K562 (cell line): ENCODE results near the gene CFD. TPM values are rescaled to one million over a fixed set of nuclear protein-coding genes. Genes with fewer than 3 reads are reported as not detected.

ENCODE experiments used
- BCOR ChIP-seq: fragments of 450-650 bp; IDR thresholded peaks from 2 replicates; pipeline ENCODE4 v1.6.1; 2016
- DIDO1 ChIP-seq: fragments of 450-650 bp; IDR thresholded peaks from 2 replicates; pipeline ENCODE4 v1.6.1; 2016; ENCODE audit warnings: low read depth, missing biosample characterization, missing genetic modification characterization
- KHSRP ChIP-seq: fragments of 450-650 bp; IDR thresholded peaks from 2 replicates; pipeline ENCODE4 v1.6.1; 2017
- KLF1 ChIP-seq: fragments of 450-650 bp; IDR thresholded peaks from 2 replicates; pipeline ENCODE4 v1.6.1; 2016; ENCODE audit warnings: missing genetic modification characterization, missing compliant biosample characterization
- MBD2 ChIP-seq: sonication (generic); IDR thresholded peaks from 2 replicates; pipeline ENCODE4 v1.6.1; 2016; ENCODE audit warnings: low read depth, borderline replicate concordance
- MED1 ChIP-seq: sonication (generic); formaldehyde crosslinking; IDR thresholded peaks from 2 replicates; pipeline ENCODE4 v1.8.1; 2023; ENCODE audit warnings: missing genetic modification reagents, borderline replicate concordance
- MYBL2 ChIP-seq, 2 experiments: fragments of 450-650 bp in 1 of 2; sonication (generic) in 1 of 2; formaldehyde crosslinking in 1 of 2; IDR thresholded peaks; 2 replicates each; pipeline versions ENCODE4 v1.6.1 to v1.8.1; 2017 to 2022; ENCODE audit warnings: borderline replicate concordance in 1 of 2, inconsistent platforms in 1 of 2, low read depth in 1 of 2, mild to moderate bottlenecking in 1 of 2, missing genetic modification reagents in 1 of 2, moderate library complexity in 1 of 2
- PCBP2 ChIP-seq: fragments of 200-400 bp; formaldehyde crosslinking; IDR thresholded peaks from 2 replicates; pipeline ENCODE4 v1.6.1; 2018; ENCODE audit warnings: low read length, low read depth, mild to moderate bottlenecking, moderate library complexity; ENCODE audit not compliant: poor library complexity, severe bottlenecking
- PML ChIP-seq: IDR thresholded peaks from 2 replicates; pipeline ENCODE4 v1.6.1; 2012; ENCODE audit warnings: low read length, inconsistent platforms
- SAFB2 ChIP-seq: fragments of 200-400 bp; formaldehyde crosslinking; IDR thresholded peaks from 2 replicates; pipeline ENCODE4 v1.6.1; 2018; ENCODE audit warnings: borderline replicate concordance, low read length, low read depth, moderate library complexity; ENCODE audit not compliant: severe bottlenecking
- SREBF2 ChIP-seq: sonication (generic); formaldehyde crosslinking; IDR thresholded peaks from 2 replicates; pipeline ENCODE4 v1.4.0; 2020; ENCODE audit warnings: mild to moderate bottlenecking, missing genetic modification reagents
- SRSF3 ChIP-seq: fragments of 200-400 bp; formaldehyde crosslinking; IDR thresholded peaks from 2 replicates; pipeline ENCODE4 v1.6.1; 2016; ENCODE audit warnings: mild to moderate bottlenecking, low read length, moderate library complexity; ENCODE audit not compliant: insufficient read depth
- ZFP30 ChIP-seq: fragments of 250-450 bp; sonication (Bioruptor Pico); IDR thresholded peaks from 2 replicates; pipeline ENCODE4 v1.8.0; 2022; ENCODE audit warnings: moderate library complexity, mild to moderate bottlenecking, inconsistent platforms, borderline replicate concordance
- ZNF140 ChIP-seq: fragments of 250-450 bp; sonication (Bioruptor Pico); IDR thresholded peaks from 2 replicates; pipeline ENCODE4 v1.8.0; 2021; ENCODE audit warnings: moderate library complexity, mild to moderate bottlenecking, inconsistent platforms
- ZNF197 ChIP-seq: fragments of 200-800 bp; sonication (Bioruptor generic); IDR thresholded peaks from 2 replicates; pipeline ENCODE4 v1.6.1; 2016; ENCODE audit warnings: low read depth, missing genetic modification characterization, missing compliant biosample characterization
- ZNF431 ChIP-seq: sonication (generic); formaldehyde crosslinking; IDR thresholded peaks from 2 replicates; pipeline ENCODE4 v1.8.0; 2022; ENCODE audit warnings: mild to moderate bottlenecking, missing genetic modification reagents
- ZNF76 ChIP-seq: fragments of 250-450 bp; sonication (Bioruptor Pico); IDR thresholded peaks from 2 replicates; pipeline ENCODE4 v1.4.0; 2020; ENCODE audit warnings: mild to moderate bottlenecking, moderate library complexity, borderline replicate concordance
- ZSCAN32 ChIP-seq: fragments of 450-650 bp; formaldehyde crosslinking; IDR thresholded peaks from 2 replicates; pipeline ENCODE4 v1.4.0; 2020; ENCODE audit warnings: mild to moderate bottlenecking, moderate library complexity
- polyA plus RNA-seq, 8 experiments: library from polyadenylated mRNA; depleted of rRNA in 4 of 8; stranded (reverse) in 5 of 8; unstranded in 3 of 8; fragments of >200 nt; fragmentation: Nextera tagmentation in 2 of 8; fragmentation: Illumina TruSeq in 1 of 8; extraction: Ambion mirVana in 2 of 8; extraction: Trizol in 1 of 8; gene quantifications; 2 replicates each; pipeline versions ENCODE4 v1.2.1 to v1.2.3, GENCODE V29; 2011 to 2014; ENCODE audit warnings: inconsistent platforms in 1 of 8, missing spikeins in 1 of 8
- total RNA-seq, 7 experiments: library from RNA; depleted of rRNA in 6 of 7; stranded (reverse); fragments of >200 nt in 6 of 7; fragmentation: Illumina TruSeq in 2 of 7; extraction: Trizol in 2 of 7; gene quantifications; 2 replicates each; pipeline versions ENCODE4 v1.2.1 to v1.2.3, GENCODE V29; 2011 to 2021; ENCODE audit warnings: low replicate concordance in 1 of 7
- TF ChIP-seq, protein P1 (sequence below): fragments of 250-450 bp; sonication (Bioruptor Pico); IDR thresholded peaks from 2 replicates; pipeline ENCODE4 v1.8.0; 2022; ENCODE audit warnings: inconsistent platforms, mild to moderate bottlenecking, moderate library complexity, borderline replicate concordance
- TF ChIP-seq, protein P2 (sequence below): sonication (generic); formaldehyde crosslinking; IDR thresholded peaks from 2 replicates; pipeline ENCODE4 v1.8.0; 2022; ENCODE audit warnings: mild to moderate bottlenecking, missing genetic modification reagents
- TF ChIP-seq, protein P3 (sequence below): fragments of 450-650 bp; formaldehyde crosslinking; conservative IDR thresholded peaks from 2 replicates; pipeline ENCODE4 v1.4.0; 2022; ENCODE audit warnings: mild to moderate bottlenecking, missing genetic modification characterization

CFD gene
- total and polyA plus RNA-seq, 9 of the 15 experiments (the other 6 are each of a cell fraction or from before 2014, with no cell fraction given), result 0.52 to 59.4 (median 7.6) TPM

DNA sequence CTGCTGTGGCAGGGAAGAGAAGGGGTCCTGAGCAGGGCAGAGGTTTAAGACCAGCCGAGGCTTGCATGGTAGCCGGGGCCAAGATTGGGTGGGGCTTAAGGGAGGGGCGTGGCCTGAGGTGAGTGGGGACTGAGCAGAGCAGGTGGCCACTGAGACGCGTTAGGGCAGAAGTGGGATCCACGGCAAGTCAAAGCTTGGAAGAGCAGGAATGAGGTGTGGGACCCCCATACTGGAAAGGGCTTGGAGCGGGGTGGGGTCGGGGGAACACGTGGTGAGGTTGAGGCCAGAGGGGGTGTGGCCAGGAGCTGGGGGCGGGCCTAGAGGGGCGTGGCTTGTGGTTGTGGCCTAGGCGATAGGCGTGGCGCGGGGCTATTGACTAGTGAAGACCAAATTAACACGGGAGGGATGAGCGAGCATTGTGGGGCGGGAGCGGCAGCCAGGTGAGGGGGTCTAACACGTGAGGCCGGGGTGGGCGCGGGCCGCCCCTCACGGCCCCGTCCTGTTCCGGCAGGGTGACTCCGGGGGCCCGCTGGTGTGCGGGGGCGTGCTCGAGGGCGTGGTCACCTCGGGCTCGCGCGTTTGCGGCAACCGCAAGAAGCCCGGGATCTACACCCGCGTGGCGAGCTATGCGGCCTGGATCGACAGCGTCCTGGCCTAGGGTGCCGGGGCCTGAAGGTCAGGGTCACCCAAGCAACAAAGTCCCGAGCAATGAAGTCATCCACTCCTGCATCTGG lies 3.3 kb downstream of the CFD start (continued):
- TF ChIP-seq, protein P1, sequence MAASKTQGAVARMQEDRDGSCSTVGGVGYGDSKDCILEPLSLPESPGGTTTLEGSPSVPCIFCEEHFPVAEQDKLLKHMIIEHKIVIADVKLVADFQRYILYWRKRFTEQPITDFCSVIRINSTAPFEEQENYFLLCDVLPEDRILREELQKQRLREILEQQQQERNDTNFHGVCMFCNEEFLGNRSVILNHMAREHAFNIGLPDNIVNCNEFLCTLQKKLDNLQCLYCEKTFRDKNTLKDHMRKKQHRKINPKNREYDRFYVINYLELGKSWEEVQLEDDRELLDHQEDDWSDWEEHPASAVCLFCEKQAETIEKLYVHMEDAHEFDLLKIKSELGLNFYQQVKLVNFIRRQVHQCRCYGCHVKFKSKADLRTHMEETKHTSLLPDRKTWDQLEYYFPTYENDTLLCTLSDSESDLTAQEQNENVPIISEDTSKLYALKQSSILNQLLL, result no peak
- TF ChIP-seq ZNF76 (CRISPR knock-in tag) (no peak), BCOR (no peak), SAFB2 (no peak), MED1 (no peak), ZFP30 (CRISPR knock-in tag) (no peak), SREBF2 (CRISPR knock-in tag) (no peak), ZNF431 (CRISPR knock-in tag) (no peak), SRSF3 (no peak), ZNF140 (CRISPR knock-in tag) (no peak), ZNF197 (CRISPR knock-in tag) (no peak), PCBP2 (no peak), MBD2 (peak; percentile 3; the same call in 1 of the 2 replicates), DIDO1 (no peak), ZSCAN32 (no peak), MYBL2 (IDR thresholded peaks at IDR 0.05; ENCODE audit: low read depth) (no peak), MYBL2 (CRISPR knock-in tag; IDR thresholded peaks at IDR 0.05; ENCODE audit: borderline replicate concordance) (no peak), KHSRP (no peak), KLF1 (tag) (no peak), PML (no peak)
- TF ChIP-seq, protein P2, sequence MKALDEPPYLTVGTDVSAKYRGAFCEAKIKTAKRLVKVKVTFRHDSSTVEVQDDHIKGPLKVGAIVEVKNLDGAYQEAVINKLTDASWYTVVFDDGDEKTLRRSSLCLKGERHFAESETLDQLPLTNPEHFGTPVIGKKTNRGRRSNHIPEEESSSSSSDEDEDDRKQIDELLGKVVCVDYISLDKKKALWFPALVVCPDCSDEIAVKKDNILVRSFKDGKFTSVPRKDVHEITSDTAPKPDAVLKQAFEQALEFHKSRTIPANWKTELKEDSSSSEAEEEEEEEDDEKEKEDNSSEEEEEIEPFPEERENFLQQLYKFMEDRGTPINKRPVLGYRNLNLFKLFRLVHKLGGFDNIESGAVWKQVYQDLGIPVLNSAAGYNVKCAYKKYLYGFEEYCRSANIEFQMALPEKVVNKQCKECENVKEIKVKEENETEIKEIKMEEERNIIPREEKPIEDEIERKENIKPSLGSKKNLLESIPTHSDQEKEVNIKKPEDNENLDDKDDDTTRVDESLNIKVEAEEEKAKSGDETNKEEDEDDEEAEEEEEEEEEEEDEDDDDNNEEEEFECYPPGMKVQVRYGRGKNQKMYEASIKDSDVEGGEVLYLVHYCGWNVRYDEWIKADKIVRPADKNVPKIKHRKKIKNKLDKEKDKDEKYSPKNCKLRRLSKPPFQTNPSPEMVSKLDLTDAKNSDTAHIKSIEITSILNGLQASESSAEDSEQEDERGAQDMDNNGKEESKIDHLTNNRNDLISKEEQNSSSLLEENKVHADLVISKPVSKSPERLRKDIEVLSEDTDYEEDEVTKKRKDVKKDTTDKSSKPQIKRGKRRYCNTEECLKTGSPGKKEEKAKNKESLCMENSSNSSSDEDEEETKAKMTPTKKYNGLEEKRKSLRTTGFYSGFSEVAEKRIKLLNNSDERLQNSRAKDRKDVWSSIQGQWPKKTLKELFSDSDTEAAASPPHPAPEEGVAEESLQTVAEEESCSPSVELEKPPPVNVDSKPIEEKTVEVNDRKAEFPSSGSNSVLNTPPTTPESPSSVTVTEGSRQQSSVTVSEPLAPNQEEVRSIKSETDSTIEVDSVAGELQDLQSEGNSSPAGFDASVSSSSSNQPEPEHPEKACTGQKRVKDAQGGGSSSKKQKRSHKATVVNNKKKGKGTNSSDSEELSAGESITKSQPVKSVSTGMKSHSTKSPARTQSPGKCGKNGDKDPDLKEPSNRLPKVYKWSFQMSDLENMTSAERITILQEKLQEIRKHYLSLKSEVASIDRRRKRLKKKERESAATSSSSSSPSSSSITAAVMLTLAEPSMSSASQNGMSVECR (CRISPR knock-in tag), result peak; percentile 85
- TF ChIP-seq, protein P3, sequence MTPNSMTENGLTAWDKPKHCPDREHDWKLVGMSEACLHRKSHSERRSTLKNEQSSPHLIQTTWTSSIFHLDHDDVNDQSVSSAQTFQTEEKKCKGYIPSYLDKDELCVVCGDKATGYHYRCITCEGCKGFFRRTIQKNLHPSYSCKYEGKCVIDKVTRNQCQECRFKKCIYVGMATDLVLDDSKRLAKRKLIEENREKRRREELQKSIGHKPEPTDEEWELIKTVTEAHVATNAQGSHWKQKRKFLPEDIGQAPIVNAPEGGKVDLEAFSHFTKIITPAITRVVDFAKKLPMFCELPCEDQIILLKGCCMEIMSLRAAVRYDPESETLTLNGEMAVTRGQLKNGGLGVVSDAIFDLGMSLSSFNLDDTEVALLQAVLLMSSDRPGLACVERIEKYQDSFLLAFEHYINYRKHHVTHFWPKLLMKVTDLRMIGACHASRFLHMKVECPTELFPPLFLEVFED (CRISPR knock-in tag), result peak; percentile 65; the same call in 1 of the 2 replicates
